HepG2 (cell line): Measurements from ENCODE around the gene PLD1. TPM values are rescaled to one million over a fixed set of nuclear protein-coding genes. Genes with fewer than 3 reads are reported as not detected.

Experiments
- FOXO4 ChIP-seq: sonication (generic); formaldehyde crosslinking; conservative IDR thresholded peaks from 2 replicates; pipeline ENCODE4 v1.8.1; 2023; ENCODE audit warnings: missing genetic modification reagents
- HDAC1 ChIP-seq: sonication (generic); formaldehyde crosslinking; IDR thresholded peaks from 2 replicates; pipeline ENCODE4 v1.5.1; 2020; ENCODE audit warnings: mild to moderate bottlenecking, missing genetic modification reagents
- POGZ ChIP-seq: sonication (generic); formaldehyde crosslinking; IDR thresholded peaks from 2 replicates; pipeline ENCODE4 v1.4.0; 2020; ENCODE audit warnings: mild to moderate bottlenecking, missing genetic modification reagents
- POLR2AphosphoS2 ChIP-seq: IDR thresholded peaks from 2 replicates; pipeline ENCODE4 v1.6.1; 2011; ENCODE audit warnings: low read depth, low read length, improper control_type of control experiment
- SRSF9 ChIP-seq: fragments of 200-400 bp; formaldehyde crosslinking; IDR thresholded peaks from 2 replicates; pipeline ENCODE4 v1.6.1; 2018; ENCODE audit warnings: borderline replicate concordance, mild to moderate bottlenecking, low read depth, low read length; ENCODE audit not compliant: insufficient read depth, poor library complexity, severe bottlenecking
- TBX2 ChIP-seq: sonication (generic); formaldehyde crosslinking; IDR thresholded peaks from 2 replicates; pipeline ENCODE4 v1.5.0; 2020; ENCODE audit warnings: missing genetic modification reagents, mild to moderate bottlenecking, borderline replicate concordance
- ZEB1 ChIP-seq: IDR thresholded peaks from 2 replicates; pipeline ENCODE4 v1.6.1; 2012; ENCODE audit warnings: mild to moderate bottlenecking, low read depth, inconsistent platforms; ENCODE audit not compliant: insufficient replicate concordance
- ZKSCAN5 ChIP-seq: sonication (generic); formaldehyde crosslinking; IDR thresholded peaks from 2 replicates; pipeline ENCODE4 v1.5.1; 2020; ENCODE audit warnings: mild to moderate bottlenecking, missing genetic modification reagents
- ZNF30 ChIP-seq: sonication (generic); formaldehyde crosslinking; IDR thresholded peaks from 2 replicates; pipeline ENCODE4 v1.5.0; 2020; ENCODE audit warnings: mild to moderate bottlenecking, missing genetic modification reagents
- ZNF331 ChIP-seq: sonication (generic); formaldehyde crosslinking; IDR thresholded peaks from 2 replicates; pipeline ENCODE4 v1.4.0; 2020; ENCODE audit warnings: missing genetic modification reagents
- ZNF333 ChIP-seq: sonication (generic); formaldehyde crosslinking; IDR thresholded peaks from 2 replicates; pipeline ENCODE4 v1.4.0; 2020; ENCODE audit warnings: mild to moderate bottlenecking, missing genetic modification reagents, borderline replicate concordance
- ZNF350 ChIP-seq: sonication (generic); formaldehyde crosslinking; IDR thresholded peaks from 2 replicates; pipeline ENCODE4 v1.4.0; 2020; ENCODE audit warnings: mild to moderate bottlenecking, low read depth, missing genetic modification reagents, borderline replicate concordance
- ZNF580 ChIP-seq: IDR thresholded peaks from 2 replicates; pipeline ENCODE4 v1.6.1; 2016; ENCODE audit warnings: low read depth, borderline replicate concordance
- ZNF761 ChIP-seq: sonication (generic); formaldehyde crosslinking; conservative IDR thresholded peaks from 2 replicates; pipeline ENCODE4 v1.4.0; 2020; ENCODE audit warnings: mild to moderate bottlenecking, missing genetic modification reagents
- ZNF816 ChIP-seq: sonication (generic); formaldehyde crosslinking; IDR thresholded peaks from 2 replicates; pipeline ENCODE4 v1.8.0; 2022; ENCODE audit warnings: missing genetic modification reagents, mild to moderate bottlenecking, borderline replicate concordance
- ZNF878 ChIP-seq: sonication (generic); formaldehyde crosslinking; IDR thresholded peaks from 2 replicates; pipeline ENCODE4 v1.8.1; 2023; ENCODE audit warnings: mild to moderate bottlenecking, missing genetic modification reagents, moderate library complexity
- polyA plus RNA-seq, 8 experiments: library from polyadenylated mRNA; depleted of rRNA in 3 of 8; stranded (reverse) in 7 of 8; unstranded in 1 of 8; fragments of >200 nt; fragmentation: Illumina TruSeq in 4 of 8; extraction: Trizol in 4 of 8; gene quantifications; 2 replicates each; pipeline versions ENCODE4 v1.2.1 to v1.2.3, GENCODE V29; 2011 to 2016; ENCODE audit warnings: low read depth in 4 of 8, missing spikeins in 1 of 8, mixed read lengths in 1 of 8; ENCODE audit not compliant: insufficient read depth in 1 of 8
- total RNA-seq, 5 experiments: library from RNA; depleted of rRNA; stranded (reverse); fragments of >200 nt; fragmentation: Illumina TruSeq; extraction: Trizol; gene quantifications; 2 replicates each; pipeline ENCODE4 v1.2.3, GENCODE V29; 2016; ENCODE audit warnings: low read depth in 1 of 5
- TF ChIP-seq, protein P1 (sequence below): sonication (generic); formaldehyde crosslinking; IDR thresholded peaks from 2 replicates; pipeline ENCODE4 v1.8.1; 2023; ENCODE audit warnings: mild to moderate bottlenecking, missing genetic modification reagents
- TF ChIP-seq, protein P2 (sequence below): IDR thresholded peaks from 2 replicates; pipeline ENCODE4 v1.6.1; 2016; ENCODE audit warnings: low read depth
- TF ChIP-seq, protein P3 (sequence below): sonication (generic); formaldehyde crosslinking; IDR thresholded peaks from 2 replicates; pipeline ENCODE4 v1.4.0; 2020; ENCODE audit warnings: low read depth, mild to moderate bottlenecking, missing genetic modification reagents
- TF ChIP-seq, protein P4 (sequence below): IDR thresholded peaks from 2 replicates; pipeline ENCODE4 v1.6.1; 2012; ENCODE audit warnings: low read depth, low read length, improper control_type of control experiment
- TF ChIP-seq, protein P5 (sequence below): sonication (generic); formaldehyde crosslinking; IDR thresholded peaks from 2 replicates; pipeline ENCODE4 v1.4.0; 2020; ENCODE audit warnings: low read depth, mild to moderate bottlenecking, missing genetic modification reagents

PLD1 gene
- total and polyA plus RNA-seq, 2 of the 13 experiments (the other 11 are each of a cell fraction or from before 2014, with no cell fraction given), result 27.1 to 59.4 TPM

DNA sequence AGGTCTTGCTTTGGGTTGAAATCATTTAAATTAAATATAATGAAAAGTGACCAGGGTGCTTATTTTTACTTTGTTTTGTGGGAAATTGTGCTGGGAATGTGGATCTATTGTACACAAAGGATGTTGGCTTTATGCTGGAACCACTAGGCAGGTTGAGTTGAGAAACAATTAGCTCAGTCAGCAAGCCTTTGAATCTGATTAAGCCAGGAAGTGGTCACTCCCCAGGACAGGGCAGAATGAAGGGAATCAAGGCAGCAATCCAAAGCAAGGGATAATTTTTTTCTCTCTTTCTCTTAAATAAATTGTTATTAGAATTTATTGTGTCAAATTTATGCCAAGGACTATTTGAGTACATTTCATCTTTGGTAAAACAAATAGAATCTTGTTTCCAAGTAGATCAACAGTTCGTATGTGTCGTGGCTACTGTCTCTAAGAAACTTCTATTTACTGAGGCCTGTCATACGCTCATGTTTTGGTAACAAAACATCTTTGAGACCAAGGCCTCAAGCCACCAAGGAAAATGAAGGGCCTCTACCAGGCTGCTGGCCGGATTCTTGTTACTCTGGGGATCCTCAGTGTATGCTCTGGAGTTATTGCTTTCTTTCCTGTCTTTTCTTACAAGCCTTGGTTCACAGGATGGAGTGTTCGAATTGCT is 32.7 kb upstream of the PLD1 start, which contains the start of gene TMEM212 (continued):
- TF ChIP-seq, protein P1, sequence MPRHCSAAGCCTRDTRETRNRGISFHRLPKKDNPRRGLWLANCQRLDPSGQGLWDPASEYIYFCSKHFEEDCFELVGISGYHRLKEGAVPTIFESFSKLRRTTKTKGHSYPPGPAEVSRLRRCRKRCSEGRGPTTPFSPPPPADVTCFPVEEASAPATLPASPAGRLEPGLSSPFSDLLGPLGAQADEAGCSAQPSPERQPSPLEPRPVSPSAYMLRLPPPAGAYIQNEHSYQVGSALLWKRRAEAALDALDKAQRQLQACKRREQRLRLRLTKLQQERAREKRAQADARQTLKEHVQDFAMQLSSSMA, result no peak
- TF ChIP-seq ZNF331 (CRISPR knock-in tag) (0 out of 2 replicates have a peak, but pooled peaks have one; percentile 38), ZNF878 (CRISPR knock-in tag) (no peak), ZNF580 (CRISPR knock-in tag) (no peak), ZNF30 (CRISPR knock-in tag) (no peak), ZNF333 (CRISPR knock-in tag) (no peak), SRSF9 (no peak), ZNF816 (no peak), ZNF350 (CRISPR knock-in tag) (no peak), FOXO4 (CRISPR knock-in tag) (no peak), HDAC1 (CRISPR knock-in tag) (no peak), POGZ (peak; percentile 57), ZEB1 (no peak), TBX2 (CRISPR knock-in tag) (peak; percentile 53; the same call in 1 of the 2 replicates), ZNF761 (CRISPR knock-in tag) (no peak), POLR2AphosphoS2 (no peak), ZKSCAN5 (CRISPR knock-in tag) (no peak)
- TF ChIP-seq, protein P2, sequence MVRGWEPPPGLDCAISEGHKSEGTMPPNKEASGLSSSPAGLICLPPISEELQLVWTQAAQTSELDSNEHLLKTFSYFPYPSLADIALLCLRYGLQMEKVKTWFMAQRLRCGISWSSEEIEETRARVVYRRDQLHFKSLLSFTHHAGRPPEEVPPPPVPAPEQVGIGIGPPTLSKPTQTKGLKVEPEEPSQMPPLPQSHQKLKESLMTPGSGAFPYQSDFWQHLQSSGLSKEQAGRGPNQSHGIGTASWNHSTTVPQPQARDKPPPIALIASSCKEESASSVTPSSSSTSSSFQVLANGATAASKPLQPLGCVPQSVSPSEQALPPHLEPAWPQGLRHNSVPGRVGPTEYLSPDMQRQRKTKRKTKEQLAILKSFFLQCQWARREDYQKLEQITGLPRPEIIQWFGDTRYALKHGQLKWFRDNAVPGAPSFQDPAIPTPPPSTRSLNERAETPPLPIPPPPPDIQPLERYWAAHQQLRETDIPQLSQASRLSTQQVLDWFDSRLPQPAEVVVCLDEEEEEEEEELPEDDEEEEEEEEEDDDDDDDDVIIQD (CRISPR knock-in tag), result peak; percentile 33; the same call in 1 of the 2 replicates
- TF ChIP-seq, protein P3, sequence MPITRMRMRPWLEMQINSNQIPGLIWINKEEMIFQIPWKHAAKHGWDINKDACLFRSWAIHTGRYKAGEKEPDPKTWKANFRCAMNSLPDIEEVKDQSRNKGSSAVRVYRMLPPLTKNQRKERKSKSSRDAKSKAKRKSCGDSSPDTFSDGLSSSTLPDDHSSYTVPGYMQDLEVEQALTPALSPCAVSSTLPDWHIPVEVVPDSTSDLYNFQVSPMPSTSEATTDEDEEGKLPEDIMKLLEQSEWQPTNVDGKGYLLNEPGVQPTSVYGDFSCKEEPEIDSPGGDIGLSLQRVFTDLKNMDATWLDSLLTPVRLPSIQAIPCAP (CRISPR knock-in tag), result no peak
- TF ChIP-seq, protein P4, sequence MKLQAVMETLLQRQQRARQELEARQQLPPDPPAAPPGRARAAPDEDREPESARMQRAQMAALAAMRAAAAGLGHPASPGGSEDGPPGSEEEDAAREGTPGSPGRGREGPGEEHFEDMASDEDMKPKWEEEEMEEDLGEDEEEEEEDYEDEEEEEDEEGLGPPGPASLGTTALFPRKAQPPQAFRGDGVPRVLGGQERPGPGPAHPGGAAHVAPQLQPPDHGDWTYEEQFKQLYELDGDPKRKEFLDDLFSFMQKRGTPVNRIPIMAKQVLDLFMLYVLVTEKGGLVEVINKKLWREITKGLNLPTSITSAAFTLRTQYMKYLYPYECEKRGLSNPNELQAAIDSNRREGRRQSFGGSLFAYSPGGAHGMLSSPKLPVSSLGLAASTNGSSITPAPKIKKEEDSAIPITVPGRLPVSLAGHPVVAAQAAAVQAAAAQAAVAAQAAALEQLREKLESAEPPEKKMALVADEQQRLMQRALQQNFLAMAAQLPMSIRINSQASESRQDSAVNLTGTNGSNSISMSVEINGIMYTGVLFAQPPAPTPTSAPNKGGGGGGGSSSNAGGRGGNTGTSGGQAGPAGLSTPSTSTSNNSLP, result peak; percentile 67
- TF ChIP-seq, protein P5, sequence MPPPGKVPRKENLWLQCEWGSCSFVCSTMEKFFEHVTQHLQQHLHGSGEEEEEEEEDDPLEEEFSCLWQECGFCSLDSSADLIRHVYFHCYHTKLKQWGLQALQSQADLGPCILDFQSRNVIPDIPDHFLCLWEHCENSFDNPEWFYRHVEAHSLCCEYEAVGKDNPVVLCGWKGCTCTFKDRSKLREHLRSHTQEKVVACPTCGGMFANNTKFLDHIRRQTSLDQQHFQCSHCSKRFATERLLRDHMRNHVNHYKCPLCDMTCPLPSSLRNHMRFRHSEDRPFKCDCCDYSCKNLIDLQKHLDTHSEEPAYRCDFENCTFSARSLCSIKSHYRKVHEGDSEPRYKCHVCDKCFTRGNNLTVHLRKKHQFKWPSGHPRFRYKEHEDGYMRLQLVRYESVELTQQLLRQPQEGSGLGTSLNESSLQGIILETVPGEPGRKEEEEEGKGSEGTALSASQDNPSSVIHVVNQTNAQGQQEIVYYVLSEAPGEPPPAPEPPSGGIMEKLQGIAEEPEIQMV (CRISPR knock-in tag), result no peak
